ENCODE measurements around the gene UFC1. TPM values are rescaled to one million over a fixed set of nuclear protein-coding genes. Genes with fewer than 3 reads are reported as not detected.

Gene UFC1
- total and polyA plus RNA-seq, 2 of the 13 experiments (the other 11 are each of a cell fraction or from before 2014, with no cell fraction given) = 72.8 to 85.2 TPM

DNA sequence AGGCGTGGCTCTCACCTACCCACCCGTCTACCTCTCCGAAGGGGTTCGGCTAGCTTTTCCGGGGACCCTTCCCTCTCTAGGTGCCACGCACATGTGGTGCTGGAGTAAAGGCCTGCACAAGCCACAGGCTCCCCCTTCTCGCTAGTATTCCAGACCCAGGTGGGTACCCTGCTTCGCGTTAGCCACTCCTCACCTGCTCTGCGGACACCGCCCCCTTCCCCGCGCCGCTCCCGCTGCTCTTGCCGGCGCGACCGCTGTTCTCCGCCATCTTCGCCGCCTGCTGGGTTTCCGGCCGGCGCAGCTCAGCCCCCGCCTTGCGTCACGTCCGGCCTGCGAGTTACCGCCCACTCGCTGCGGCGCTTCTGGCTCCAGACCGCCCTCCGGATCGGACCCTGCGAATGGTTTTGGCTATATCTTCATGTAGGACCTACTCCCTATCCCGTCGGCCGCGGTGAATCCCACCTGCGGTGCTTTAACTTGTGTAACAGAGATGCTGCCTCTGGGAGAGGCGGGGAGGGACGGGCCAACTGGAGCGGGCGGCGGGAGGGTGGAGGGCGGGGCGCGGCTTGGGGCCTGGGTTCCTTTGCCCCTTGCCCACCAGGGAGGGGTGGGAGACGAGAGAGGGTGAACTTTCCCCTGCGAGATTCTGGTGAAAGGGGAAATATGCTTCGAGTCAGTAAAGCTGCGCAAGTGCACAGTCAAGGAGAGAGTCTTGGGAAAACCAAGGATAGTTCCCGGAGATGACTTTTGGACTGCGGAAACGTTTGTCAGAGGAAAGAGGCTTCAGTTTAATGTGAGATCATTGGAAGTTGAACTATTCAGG, 35.8 kb upstream of the UFC1 start, which contains the start of the genes NIT1 and PFDN2 (continued):
- TF ChIP-seq GZF1 (CRISPR knock-in tag; IDR thresholded peaks at IDR 0.05) (no peak), RELA (CRISPR knock-in tag; IDR thresholded peaks at IDR 0.05) (no peak), ZNF12 (CRISPR knock-in tag; IDR thresholded peaks at IDR 0.05) (0 out of 2 replicates have a peak, but pooled peaks have one; percentile 16), BRCA1 (CRISPR knock-in tag; IDR thresholded peaks at IDR 0.05) (0 out of 2 replicates have a peak, but pooled peaks have one; percentile 78), ZNF251 (CRISPR knock-in tag; IDR thresholded peaks at IDR 0.05) (no peak), TOPORS (CRISPR knock-in tag; IDR thresholded peaks at IDR 0.05) (no peak), ZNF18 (CRISPR knock-in tag; IDR thresholded peaks at IDR 0.05; ENCODE audit: insufficient replicate concordance) (no peak), ZNF333 (CRISPR knock-in tag; IDR thresholded peaks at IDR 0.05; ENCODE audit: borderline replicate concordance) (no peak), SMC3 (IDR thresholded peaks at IDR 0.05; ENCODE audit: low read length) (no peak), FOXK1 (CRISPR knock-in tag; IDR thresholded peaks at IDR 0.05; ENCODE audit: borderline replicate concordance, low read depth) (peak; percentile 14; the same call in 1 of the 2 replicates), GMEB2 (CRISPR knock-in tag; IDR thresholded peaks at IDR 0.05; ENCODE audit: low read depth) (0 out of 2 replicates have a peak, but pooled peaks have one; percentile 23), GPN1 (CRISPR knock-in tag; IDR thresholded peaks at IDR 0.05; ENCODE audit: borderline replicate concordance) (no peak), ATF7 (IDR thresholded peaks at IDR 0.05) (no peak), ATF7 (CRISPR knock-in tag; IDR thresholded peaks at IDR 0.05) (no peak), NR2C2 (CRISPR knock-in tag; IDR thresholded peaks at IDR 0.05; ENCODE audit: borderline replicate concordance) (peak; percentile 51; the same call in 1 of the 2 replicates), SIN3A (IDR thresholded peaks at IDR 0.05; ENCODE audit: borderline replicate concordance, low read depth, low read length) (peak; percentile 43; the same call in 1 of the 2 replicates), ELF4 (CRISPR knock-in tag; IDR thresholded peaks at IDR 0.05; ENCODE audit: borderline replicate concordance) (no peak)
- TF ChIP-seq, protein P1, sequence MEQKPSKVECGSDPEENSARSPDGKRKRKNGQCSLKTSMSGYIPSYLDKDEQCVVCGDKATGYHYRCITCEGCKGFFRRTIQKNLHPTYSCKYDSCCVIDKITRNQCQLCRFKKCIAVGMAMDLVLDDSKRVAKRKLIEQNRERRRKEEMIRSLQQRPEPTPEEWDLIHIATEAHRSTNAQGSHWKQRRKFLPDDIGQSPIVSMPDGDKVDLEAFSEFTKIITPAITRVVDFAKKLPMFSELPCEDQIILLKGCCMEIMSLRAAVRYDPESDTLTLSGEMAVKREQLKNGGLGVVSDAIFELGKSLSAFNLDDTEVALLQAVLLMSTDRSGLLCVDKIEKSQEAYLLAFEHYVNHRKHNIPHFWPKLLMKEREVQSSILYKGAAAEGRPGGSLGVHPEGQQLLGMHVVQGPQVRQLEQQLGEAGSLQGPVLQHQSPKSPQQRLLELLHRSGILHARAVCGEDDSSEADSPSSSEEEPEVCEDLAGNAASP (CRISPR knock-in tag; IDR thresholded peaks at IDR 0.05; ENCODE audit: borderline replicate concordance) = no peak; the same call in 1 of the 2 replicates
- TF ChIP-seq, protein P2, sequence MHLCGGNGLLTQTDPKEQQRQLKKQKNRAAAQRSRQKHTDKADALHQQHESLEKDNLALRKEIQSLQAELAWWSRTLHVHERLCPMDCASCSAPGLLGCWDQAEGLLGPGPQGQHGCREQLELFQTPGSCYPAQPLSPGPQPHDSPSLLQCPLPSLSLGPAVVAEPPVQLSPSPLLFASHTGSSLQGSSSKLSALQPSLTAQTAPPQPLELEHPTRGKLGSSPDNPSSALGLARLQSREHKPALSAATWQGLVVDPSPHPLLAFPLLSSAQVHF (CRISPR knock-in tag; IDR thresholded peaks at IDR 0.05) = 0 out of 2 replicates have a peak, but pooled peaks have one; percentile 23
- TF ChIP-seq, protein P3, sequence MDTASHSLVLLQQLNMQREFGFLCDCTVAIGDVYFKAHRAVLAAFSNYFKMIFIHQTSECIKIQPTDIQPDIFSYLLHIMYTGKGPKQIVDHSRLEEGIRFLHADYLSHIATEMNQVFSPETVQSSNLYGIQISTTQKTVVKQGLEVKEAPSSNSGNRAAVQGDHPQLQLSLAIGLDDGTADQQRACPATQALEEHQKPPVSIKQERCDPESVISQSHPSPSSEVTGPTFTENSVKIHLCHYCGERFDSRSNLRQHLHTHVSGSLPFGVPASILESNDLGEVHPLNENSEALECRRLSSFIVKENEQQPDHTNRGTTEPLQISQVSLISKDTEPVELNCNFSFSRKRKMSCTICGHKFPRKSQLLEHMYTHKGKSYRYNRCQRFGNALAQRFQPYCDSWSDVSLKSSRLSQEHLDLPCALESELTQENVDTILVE (CRISPR knock-in tag; IDR thresholded peaks at IDR 0.05) = no peak

All from HepG2 (cell line).